Progenitor cell of endocrine pancreas (in vitro differentiated cells): ENCODE data around the gene HNRNPH2. TPM values are rescaled to one million over a fixed set of nuclear protein-coding genes. Genes with fewer than 3 reads are reported as not detected.

Experiments used
- DNase-seq: peaks from one replicate; pipeline ENCODE4 v3.0.0; 2021; ENCODE audit warnings: low spot score; ENCODE audit not compliant: unreplicated experiment
- H3K27ac Mint-ChIP-seq: 2 replicates; pipeline ENCODE4 v1.8.0; 2021; ENCODE audit warnings: mild to moderate bottlenecking, moderate library complexity, mixed read lengths
- H3K27me3 Mint-ChIP-seq: 2 replicates; pipeline ENCODE4 v1.8.0; 2021; ENCODE audit warnings: mixed read lengths
- H3K36me3 Mint-ChIP-seq: 2 replicates; pipeline ENCODE4 v1.8.0; 2022; ENCODE audit warnings: mixed read lengths; ENCODE audit not compliant: insufficient read depth
- H3K4me1 Mint-ChIP-seq: 2 replicates; pipeline ENCODE4 v1.8.0; 2021; ENCODE audit warnings: low read depth, mixed read lengths
- H3K4me3 Mint-ChIP-seq: 2 replicates; pipeline ENCODE4 v1.8.0; 2021; ENCODE audit warnings: low read depth, mild to moderate bottlenecking, moderate library complexity, mixed read lengths
- H3K9me3 Mint-ChIP-seq: 2 replicates; pipeline ENCODE4 v1.8.0; 2021; ENCODE audit warnings: low read depth, mixed read lengths
- CTCF ChIP-seq: fragments of 200-600 bp; sonication (generic); IDR thresholded peaks from one replicate; pipeline ENCODE4 v1.5.0; 2021; ENCODE audit warnings: antibody characterized with exemption, mild to moderate bottlenecking; ENCODE audit not compliant: unreplicated experiment
- long read RNA-seq: library from polyadenylated mRNA; unstranded; transcript quantifications from one replicate; pipeline ENCODE4 v2.0.0, GENCODE V29; 2020
- total RNA-seq: library from RNA; stranded (reverse); gene quantifications from 2 replicates; pipeline ENCODE4 v1.2.1, GENCODE V29; 2021

The HNRNPH2 gene
- 72.4 and 77.8 TPM in 2 replicates for total RNA-seq
- long read RNA-seq, transcript HNRNPH2-201 (2 exons, 2,223 nt): major isoform, 1,187 of 1,210 reads
- long read RNA-seq, partial matches to known transcripts: 22 of 1,210 reads
- long read RNA-seq, other reads (novel, unspliced or antisense): 1 of 1,210 reads

- peak within 1 kb of the TSS; percentile 99 for H3K27ac Mint-ChIP-seq
- no peaks in the 10 kb centered on the region for H3K27me3 Mint-ChIP-seq
Observed at GRCh38 chrX:101407748-101408531, at the start of gene HNRNPH2, which contains the start of gene GLA. HNRNPH2 (plus strand) TSS chrX:101408222; CDS start chrX:101411989, 3,767 bp downstream. GLA (minus strand) TSS chrX:101407925; CDS start chrX:101407903, 22 bp downstream.

DNA sequence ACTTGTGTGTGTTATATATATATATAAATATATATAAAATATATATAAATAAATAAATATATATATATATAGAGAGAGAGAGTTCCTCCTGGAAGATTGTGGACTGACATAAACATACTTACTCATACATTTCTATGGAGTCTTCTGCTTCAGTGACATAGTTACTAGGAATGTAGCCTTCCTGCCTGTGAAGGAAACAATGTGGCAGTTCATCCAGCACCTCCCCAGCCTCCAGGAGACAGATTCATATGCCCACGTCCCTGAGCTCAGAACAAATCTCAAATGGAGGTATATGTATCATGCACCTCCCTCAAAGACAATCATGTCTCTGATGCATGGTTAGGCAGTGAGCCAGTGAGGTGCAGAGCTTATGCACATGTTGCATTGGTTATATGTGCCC lies 48.1 kb upstream of the HNRNPH2 start:
- no peak for TF ChIP-seq CTCF
- no peaks in the 10 kb centered on the region for H3K27me3 Mint-ChIP-seq
- H3K36me3 Mint-ChIP-seq: no peaks in the 10 kb centered on the region
- peaks cover 20% of the 10 kb centered on the region for H3K9me3 Mint-ChIP-seq
- H3K27ac Mint-ChIP-seq: no peak overlapping the region
- H3K4me3 Mint-ChIP-seq: no peak overlapping the region
- no peak for DNase-seq
- peaks cover 2% of the 10 kb centered on the region for H3K4me1 Mint-ChIP-seq

More at GRCh38 chrX:101407748-101408531, at the start of gene HNRNPH2, which contains the start of gene GLA:
- Mint-ChIP-seq H3K36me3 (peaks cover 10% of the 10 kb centered on the region), H3K4me1 (peaks cover 13% of the 10 kb centered on the region), H3K4me3 (peak within 1 kb of the TSS; percentile 88), H3K9me3 (peaks cover 14% of the 10 kb centered on the region)
- TF ChIP-seq CTCF: no peak
- DNase-seq: peak; percentile 64

DNA sequence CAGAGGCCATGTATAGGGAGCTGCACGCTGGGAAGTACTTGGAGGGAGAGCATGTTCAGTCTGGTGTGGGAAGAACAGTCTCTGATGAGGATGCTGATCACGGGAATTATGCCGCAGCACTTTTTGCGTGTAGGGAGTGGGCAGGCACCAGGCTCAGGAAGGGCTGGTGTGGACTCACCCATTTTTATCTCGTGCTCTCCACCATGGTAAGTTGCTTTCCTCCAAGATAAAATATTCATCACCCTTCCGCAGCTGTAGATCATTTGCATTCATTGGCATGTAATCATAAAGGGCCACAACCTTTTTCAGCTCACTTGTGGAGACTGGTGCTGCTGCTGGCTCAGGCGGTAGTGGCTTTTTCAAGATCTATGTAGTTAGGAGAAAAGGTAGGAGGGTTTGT lies 47.6 kb upstream of the HNRNPH2 start:
- H3K27ac Mint-ChIP-seq: no peak overlapping the region
- no peak overlapping the region for H3K4me3 Mint-ChIP-seq
- DNase-seq: no peak
- no peaks in the 10 kb centered on the region for H3K27me3 Mint-ChIP-seq
- peaks cover 2% of the 10 kb centered on the region for H3K4me1 Mint-ChIP-seq
- H3K36me3 Mint-ChIP-seq: no peaks in the 10 kb centered on the region
- peaks cover 17% of the 10 kb centered on the region for H3K9me3 Mint-ChIP-seq
- TF ChIP-seq CTCF: no peak

DNA sequence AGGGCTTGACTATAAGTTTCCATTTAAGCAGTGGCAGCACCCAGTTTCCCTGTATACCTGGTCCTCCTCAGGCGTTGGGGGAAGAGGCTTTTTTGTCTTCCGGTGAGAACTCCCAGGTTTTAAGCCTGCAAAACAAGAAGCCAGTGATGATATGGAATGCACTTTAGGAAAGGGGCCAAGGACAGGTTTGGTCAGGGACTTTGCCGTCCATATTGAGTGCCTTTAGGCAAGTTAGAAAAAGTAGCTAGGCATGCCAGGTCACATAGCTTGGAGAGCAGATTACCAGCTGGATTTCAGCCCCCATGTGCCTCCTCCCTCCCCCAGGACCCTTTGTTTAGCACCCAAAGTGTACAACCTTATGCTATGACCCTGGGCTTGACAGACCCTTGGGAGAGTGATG lies 45.9 kb upstream of the HNRNPH2 start:
- H3K4me3 Mint-ChIP-seq: no peak overlapping the region
- DNase-seq: no peak
- peaks cover 2% of the 10 kb centered on the region for H3K4me1 Mint-ChIP-seq
- no peak overlapping the region for H3K27ac Mint-ChIP-seq
- no peaks in the 10 kb centered on the region for H3K27me3 Mint-ChIP-seq
- TF ChIP-seq CTCF: no peak
- H3K36me3 Mint-ChIP-seq: no peaks in the 10 kb centered on the region
- peaks cover 9% of the 10 kb centered on the region for H3K9me3 Mint-ChIP-seq

- Mint-ChIP-seq H3K27ac (no peak overlapping the region), H3K36me3 (no peaks in the 10 kb centered on the region), H3K4me1 (no peaks in the 10 kb centered on the region), H3K27me3 (no peaks in the 10 kb centered on the region), H3K9me3 (peaks cover 6% of the 10 kb centered on the region), H3K4me3 (no peak overlapping the region)
- no peak for DNase-seq
- no peak for TF ChIP-seq CTCF
Observed at GRCh38 chrX:101362757-101363156, 45.3 kb upstream of the HNRNPH2 start.
